HL-60 (cell line): ENCODE measurements around the gene EEF1B2.

ENCODE experiments used
- DNase-seq, 2 experiments: peaks; one replicate each; pipeline ENCODE4 v3.0.0-alpha.2; 2010 to 2020; ENCODE audit warnings: low read depth in 1 of 2, low spot score in 1 of 2
- H3K27ac ChIP-seq: fragments of 250-450 bp; sonication (Bioruptor Pico); replicated peaks from 2 replicates; pipeline ENCODE4 v1.5.1; 2020; ENCODE audit warnings: mild to moderate bottlenecking, moderate library complexity
- H3K27me3 ChIP-seq: fragments of 250-450 bp; sonication (Bioruptor Pico); 2 replicates; pipeline ENCODE4 v1.5.1; 2021; ENCODE audit warnings: mild to moderate bottlenecking, moderate library complexity; ENCODE audit not compliant: insufficient read depth, poor library complexity, severe bottlenecking
- H3K4me3 ChIP-seq: replicated peaks from 2 replicates; pipeline ENCODE4 v1.5.1; 2011; ENCODE audit warnings: mild to moderate bottlenecking, control low read depth, low read length; ENCODE audit not compliant: insufficient read depth
- CTCF ChIP-seq: IDR thresholded peaks from one replicate; pipeline ENCODE4 v1.5.1; 2011; ENCODE audit warnings: low read length, control low read depth, inconsistent platforms; ENCODE audit not compliant: insufficient read depth
- GABPA ChIP-seq: IDR thresholded peaks from 2 replicates; pipeline ENCODE4 v1.6.1; 2012; ENCODE audit warnings: low read depth
- POLR2AphosphoS5 ChIP-seq: IDR thresholded peaks from 2 replicates; pipeline ENCODE4 v1.6.1; 2012; ENCODE audit warnings: low read depth
- REST ChIP-seq: IDR thresholded peaks from 2 replicates; pipeline ENCODE4 v1.6.1; 2012; ENCODE audit warnings: low read depth; ENCODE audit not compliant: insufficient replicate concordance
- SPI1 ChIP-seq: IDR thresholded peaks from 2 replicates; pipeline ENCODE4 v1.6.1; 2012; ENCODE audit warnings: low read depth, mild to moderate bottlenecking, borderline replicate concordance

EEF1B2 gene

GRCh38 chr2:206189691-206190090 lies 30.0 kb downstream of the EEF1B2 start:
- DNase-seq = no peak
- no peak overlapping the region for H3K4me3 ChIP-seq
- no peak overlapping the region for H3K27ac ChIP-seq
- no peaks in the 10 kb centered on the region for H3K27me3 ChIP-seq
- TF ChIP-seq CTCF = no peak
- no peak for TF ChIP-seq POLR2AphosphoS5
- TF ChIP-seq GABPA = no peak
- no peak for TF ChIP-seq SPI1
- no peak for TF ChIP-seq REST

GRCh38 chr2:206190111-206190510 lies 30.4 kb downstream of the EEF1B2 start:
- DNase-seq = no peak
- H3K27me3 ChIP-seq = no peaks in the 10 kb centered on the region

GRCh38 chr2:206190689-206191088 lies 31.0 kb downstream of the EEF1B2 start:
- TF ChIP-seq GABPA (no peak), POLR2AphosphoS5 (no peak)
- no peak for DNase-seq
- Histone ChIP-seq H3K27me3 (no peaks in the 10 kb centered on the region), H3K4me3 (no peak overlapping the region), H3K27ac (no peak overlapping the region)

More at GRCh38 chr2:206190111-206190510, 30.4 kb downstream of the EEF1B2 start:
- Histone ChIP-seq H3K27ac (no peak overlapping the region), H3K4me3 (no peak overlapping the region)
- TF ChIP-seq POLR2AphosphoS5 (no peak), REST (no peak), CTCF (no peak), SPI1 (no peak), GABPA (no peak)

GRCh38 chr2:206192157-206192556 lies 32.5 kb downstream of the EEF1B2 start:
- no peak for DNase-seq
- Histone ChIP-seq H3K27ac (no peak overlapping the region), H3K4me3 (no peak overlapping the region), H3K27me3 (no peaks in the 10 kb centered on the region)
- TF ChIP-seq POLR2AphosphoS5 = no peak
- no peak for TF ChIP-seq SPI1
- no peak for TF ChIP-seq REST
- TF ChIP-seq GABPA = no peak
- no peak for TF ChIP-seq CTCF
